HG02970 (cell line): ENCODE results near the gene CUL2.

ENCODE experiments used
- ATAC-seq: cut with Tn5 transposase; IDR thresholded peaks from one replicate; pipeline ENCODE4 v1.9.1; 2021; ENCODE audit warnings: mild to moderate bottlenecking, moderate library complexity, moderate number of reproducible peaks; ENCODE audit not compliant: unreplicated experiment, low FRiP score

The CUL2 gene

DNA sequence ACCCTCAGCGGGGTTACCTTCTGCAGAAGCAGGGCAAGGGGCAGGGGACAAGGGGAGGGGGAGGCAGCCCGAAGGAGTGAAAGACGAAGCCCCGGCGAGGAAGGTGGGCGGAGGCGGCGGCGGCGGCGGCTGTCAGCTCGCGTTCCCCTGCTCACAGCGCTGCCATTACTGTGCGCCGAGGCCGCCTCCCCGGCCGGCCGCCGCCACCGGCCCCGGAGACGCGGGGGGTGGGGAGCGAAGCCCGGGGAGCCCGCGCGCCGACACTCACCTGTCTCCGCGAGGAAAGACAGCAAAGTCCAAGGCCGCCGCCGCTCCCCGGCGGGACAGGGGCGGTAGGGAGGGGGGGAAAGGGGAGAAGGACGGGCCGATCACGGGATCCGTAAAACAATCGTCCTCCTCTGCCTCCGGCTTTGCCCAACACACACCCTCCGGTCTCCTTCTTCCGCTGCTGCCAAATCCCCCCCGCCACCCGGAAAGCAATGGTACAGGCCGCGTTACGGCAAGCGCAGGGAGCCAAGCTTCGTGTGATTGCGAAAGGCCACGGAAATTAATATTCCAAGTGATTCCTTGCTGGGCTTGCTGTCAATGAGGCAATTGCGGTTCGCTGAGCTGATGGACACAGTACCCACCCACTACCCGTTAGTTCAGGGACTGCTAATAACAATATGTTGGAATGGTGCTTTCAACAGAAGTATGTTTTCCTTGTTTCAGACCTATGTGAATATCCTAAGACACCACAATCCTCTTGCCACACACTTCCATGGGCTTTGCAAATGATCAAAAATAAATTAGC lies at the start of gene CUL2:
Gene CUL2, minus strand, starts transcription at position 180 of the 793 bp plus-strand sequence. CDS start 19,024 bp downstream, outside the sequence.
- peak; percentile 87 for ATAC-seq

DNA sequence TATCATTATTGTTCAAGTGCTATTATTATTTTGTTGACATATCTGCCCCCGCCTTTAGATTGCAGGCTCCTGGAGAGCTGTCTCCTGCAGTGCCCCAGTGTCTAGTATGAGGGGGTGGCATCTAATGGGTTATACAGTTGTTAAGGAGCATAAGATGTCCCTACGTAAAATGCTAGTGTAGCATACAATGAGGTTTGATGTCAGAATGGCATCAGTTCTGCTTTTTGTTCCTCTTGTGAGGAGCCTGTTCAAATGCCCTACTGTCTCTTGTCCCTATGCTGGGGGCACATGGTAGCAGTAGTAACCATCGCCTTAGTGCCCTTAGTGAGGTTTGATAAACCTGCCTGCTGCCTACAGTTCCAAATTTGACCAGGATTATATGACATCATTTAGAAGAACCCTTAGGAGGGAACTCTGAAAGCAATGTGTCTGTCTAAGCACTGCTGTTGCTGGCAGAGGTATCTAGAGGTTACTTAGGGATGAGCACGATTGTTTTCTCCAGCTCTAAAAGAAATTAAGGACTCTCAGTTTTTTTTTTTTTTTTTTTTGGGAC lies 46.2 kb upstream of the CUL2 start:
- ATAC-seq, result no peak

- ATAC-seq, result no peak
These were observed 45.7 kb upstream of the CUL2 start for GRCh38 chr10:35135861-35136260.

DNA sequence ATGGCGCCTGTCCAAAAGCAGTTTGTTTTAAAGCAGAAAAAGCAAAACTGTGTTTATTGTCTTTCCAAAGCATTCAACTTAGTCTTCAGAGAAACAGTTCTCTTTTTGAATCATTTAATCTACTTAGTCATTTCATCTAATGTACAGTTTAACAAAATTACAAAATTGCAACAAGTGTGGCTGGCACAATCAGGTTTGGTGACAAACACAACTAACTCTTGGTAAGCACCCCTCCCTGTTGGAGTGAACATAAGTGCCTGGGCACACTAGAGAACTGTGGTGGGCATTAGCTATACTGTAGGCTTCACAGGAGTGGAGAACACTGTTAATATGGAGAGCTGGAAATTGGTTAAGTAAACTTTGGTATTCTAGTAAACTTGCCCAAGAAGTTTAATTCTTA lies 43.4 kb upstream of the CUL2 start:
- ATAC-seq, result no peak

DNA sequence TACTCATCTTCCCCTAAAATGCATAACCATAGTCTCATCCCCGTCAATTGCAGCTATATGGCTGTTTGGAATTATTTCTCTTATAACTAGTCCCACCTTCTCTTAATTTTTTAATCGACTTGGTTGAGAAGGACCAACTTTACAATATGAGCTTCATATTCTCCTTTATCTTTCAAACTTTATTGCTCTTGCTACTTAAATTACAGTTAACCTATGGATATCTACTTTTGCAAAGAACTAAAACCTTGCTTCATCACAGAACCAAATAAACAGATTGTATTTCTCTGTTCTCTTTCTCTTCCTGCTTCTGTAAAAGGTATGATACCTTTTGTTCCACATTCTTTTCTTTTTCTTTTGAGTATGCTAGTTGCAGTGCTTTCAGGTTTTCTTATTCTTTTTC lies 42.6 kb upstream of the CUL2 start:
- ATAC-seq, result no peak

- no peak for ATAC-seq
These were observed 40.5 kb upstream of the CUL2 start for GRCh38 chr10:35130663-35131062.

DNA sequence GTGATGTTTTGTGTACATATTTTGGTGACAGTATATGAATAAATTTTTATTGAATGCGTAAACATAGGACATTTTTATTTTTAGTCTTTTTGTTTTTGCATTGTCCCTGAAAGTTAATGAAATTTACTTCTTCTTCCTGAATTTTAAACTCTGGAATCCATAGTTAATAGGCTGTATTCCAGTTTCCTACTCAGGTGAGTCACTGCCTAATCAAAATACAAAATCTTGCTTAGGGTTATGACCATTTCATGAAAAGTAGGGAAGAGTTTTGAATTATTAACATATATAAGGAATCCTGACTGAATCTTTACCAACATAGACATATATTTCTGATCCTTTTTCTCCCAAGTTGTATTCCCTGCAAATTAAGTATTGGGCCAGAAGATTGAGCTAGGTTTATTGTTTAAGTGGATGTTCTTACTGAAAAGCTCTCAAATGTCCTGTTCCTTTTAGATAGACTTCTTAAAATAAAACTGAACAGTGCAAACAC lies 39.1 kb upstream of the CUL2 start:
- no peak for ATAC-seq

DNA sequence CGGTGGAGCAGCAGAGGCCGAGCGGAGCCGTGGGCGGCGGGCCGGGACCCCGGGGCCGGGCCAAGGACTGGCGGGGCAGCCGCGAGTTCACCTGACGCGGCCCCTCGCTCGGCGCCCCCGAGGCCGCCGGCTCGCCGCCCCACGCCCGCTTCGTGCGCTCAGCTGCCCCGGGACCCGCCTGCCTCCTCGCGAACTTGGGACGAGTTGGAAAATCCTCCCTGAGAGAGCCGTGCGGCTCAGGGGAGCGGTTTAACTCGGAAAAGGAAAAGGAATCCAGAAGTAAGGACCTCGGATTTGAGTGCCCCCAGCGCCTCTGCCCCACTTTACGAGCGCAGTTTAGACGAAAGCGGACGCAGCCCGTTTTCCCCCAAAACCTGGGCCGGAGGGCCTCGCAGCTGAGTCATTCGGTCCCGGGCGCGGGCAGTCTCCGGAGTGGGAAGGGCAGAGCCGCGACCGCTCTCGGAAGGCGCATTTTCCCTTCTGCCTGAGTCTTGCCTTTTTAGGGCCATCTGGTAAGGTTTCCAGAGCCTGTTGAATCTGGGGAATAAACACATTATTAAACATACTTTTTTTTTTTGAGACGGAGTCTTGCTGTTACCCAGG lies 37.2 kb upstream of the CUL2 start:
- ATAC-seq, result peak; percentile 3

- ATAC-seq, result peak; percentile 80
These were observed 36.6 kb upstream of the CUL2 start, which contains the start of gene CREM for GRCh38 chr10:35126530-35127288. Gene CREM, plus strand, starts transcription at chr10:35126846. Its CDS starts 10,990 bp downstream, at chr10:35137836.

GRCh38 chr10:35126062-35126529 lies 36.0 kb upstream of the CUL2 start:
- ATAC-seq, result no peak

DNA sequence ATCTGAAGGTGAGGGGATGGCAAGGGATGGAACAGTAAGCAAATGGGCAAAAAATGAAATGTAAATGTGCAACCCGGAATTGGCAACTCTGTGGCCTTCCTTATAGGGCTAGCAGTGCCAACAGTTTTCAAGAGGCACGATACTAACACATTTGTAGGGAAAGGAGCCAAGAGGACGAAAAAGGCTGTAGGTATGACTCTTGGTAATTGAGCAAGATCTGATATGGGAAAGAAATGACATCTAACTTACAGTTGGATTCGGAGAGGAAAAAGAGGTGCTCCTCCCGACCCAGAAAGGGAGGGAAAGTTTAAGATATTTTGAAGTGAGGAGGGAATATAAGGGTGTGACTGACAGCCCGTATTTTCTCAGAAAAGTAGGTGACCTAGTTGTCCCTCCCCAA lies 34.4 kb upstream of the CUL2 start:
- no peak for ATAC-seq

DNA sequence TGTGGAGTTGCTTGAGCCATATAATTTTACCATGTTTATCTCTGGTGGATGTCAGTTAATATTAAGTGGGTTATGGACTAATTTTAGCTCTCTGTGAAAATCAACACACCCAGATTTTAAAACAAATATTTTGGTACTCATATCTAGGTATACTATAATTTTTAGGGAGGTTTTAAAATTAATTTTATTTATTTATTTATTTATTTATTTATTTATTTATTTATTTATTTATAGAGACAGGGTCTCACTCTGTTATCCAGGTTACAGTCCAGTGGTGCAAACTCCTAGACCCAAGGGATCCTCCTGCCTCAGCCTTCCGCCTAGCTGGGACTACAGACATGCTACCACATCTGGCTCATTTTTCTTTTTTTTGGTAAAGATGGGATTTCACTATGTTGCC lies 29.2 kb upstream of the CUL2 start:
- no peak for ATAC-seq

DNA sequence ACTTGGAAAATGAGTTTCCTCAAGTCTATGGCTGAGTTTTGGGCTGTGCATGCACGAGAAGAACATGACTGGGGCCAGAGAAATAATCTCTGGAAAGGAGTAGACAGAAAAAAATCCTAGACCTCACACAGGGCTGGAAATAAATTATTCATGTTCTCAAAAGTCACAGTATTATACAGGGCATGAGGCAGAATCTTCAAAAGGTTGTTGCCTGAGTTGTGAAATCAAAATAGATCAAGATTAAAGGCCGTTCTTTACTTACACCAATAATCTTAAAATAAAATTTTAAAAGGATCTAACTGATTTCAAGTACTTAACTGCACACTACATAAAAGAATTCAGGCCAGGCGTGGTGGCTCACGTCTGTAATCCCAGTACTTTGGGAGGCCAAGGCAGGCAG lies 22.4 kb upstream of the CUL2 start:
- ATAC-seq, result no peak

GRCh38 chr10:35103882-35104281 lies 13.7 kb upstream of the CUL2 start:
- ATAC-seq, result no peak

GRCh38 chr10:35097510-35097909 lies 7.4 kb upstream of the CUL2 start:
- no peak for ATAC-seq

- no peak for ATAC-seq
These were observed 6.2 kb upstream of the CUL2 start for GRCh38 chr10:35096312-35096711.

DNA sequence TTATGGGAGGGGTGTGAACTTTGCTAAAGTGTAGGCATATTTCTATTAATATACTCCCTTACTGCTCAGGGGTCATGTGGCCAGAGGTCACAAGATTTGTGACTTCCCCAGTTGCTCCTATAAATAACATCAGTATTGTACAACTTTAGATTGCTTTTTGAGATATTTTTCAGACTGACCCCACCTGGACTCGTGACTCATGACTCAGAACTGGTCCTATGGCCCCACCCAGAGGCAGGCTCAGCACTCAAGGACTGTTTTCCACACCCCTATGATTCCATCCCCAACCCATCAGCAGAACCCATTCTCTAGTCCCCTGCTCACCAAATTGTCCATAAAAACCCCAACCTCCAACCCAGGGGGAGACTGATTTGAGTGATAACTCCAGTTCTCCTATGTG lies 2.7 kb upstream of the CUL2 start:
- ATAC-seq, result no peak

GRCh38 chr10:35091994-35092790 lies 2.1 kb upstream of the CUL2 start:
- ATAC-seq, result no peak

GRCh38 chr10:35089611-35090161 lies 455 bp downstream of the CUL2 start:
- ATAC-seq, result peak; percentile 17

- ATAC-seq, result no peak
These were observed 6.9 kb downstream of the CUL2 start for GRCh38 chr10:35083242-35083641.
